Loucy (cell line): ENCODE data around the gene SUFU.

Source experiments
- CTCF ChIP-seq: fragments of 200-600 bp; sonication (generic); conservative IDR thresholded peaks from 2 replicates; pipeline ENCODE4 v1.5.1; 2014; ENCODE audit warnings: mild to moderate bottlenecking, antibody characterized with exemption, low read length
- EZH2phosphoT487 ChIP-seq: fragments of 200-600 bp; IDR thresholded peaks from 2 replicates; pipeline ENCODE4 v1.6.1; 2018; ENCODE audit warnings: antibody characterized with exemption, mild to moderate bottlenecking, moderate library complexity, borderline replicate concordance

DNA sequence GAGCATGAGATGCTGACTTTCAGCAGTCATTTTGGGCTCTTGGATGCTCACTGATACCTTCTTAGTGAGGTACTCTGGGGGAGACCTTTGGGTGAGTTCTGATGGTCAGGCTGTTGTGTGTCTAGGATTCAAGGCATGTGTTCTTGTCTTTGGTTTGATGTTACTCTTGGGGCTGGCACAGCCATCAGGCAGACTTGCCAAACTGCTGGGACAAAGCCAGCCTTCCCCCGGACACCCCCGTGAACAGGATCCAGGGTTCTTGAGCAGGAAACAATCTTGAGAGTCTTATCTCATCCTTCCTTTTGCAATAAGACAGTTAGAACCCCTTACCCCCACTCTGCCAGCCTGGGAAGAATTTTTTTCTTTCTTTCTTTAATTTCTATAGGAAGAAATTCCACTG lies 42.2 kb downstream of the SUFU start:
- TF ChIP-seq CTCF: no peak
- no peak for TF ChIP-seq EZH2phosphoT487
